HG03521 (cell line): ENCODE results near the gene SFTPB.
A peak's percentile ranks its signal among the peaks of the same experiment; 100 is the strongest.
"Not testable (repeated sequence)": the region's sequence is repeated elsewhere in the genome, so short reads cannot be mapped to it uniquely, and the experiment has no call there.

Source experiments
- ATAC-seq: cut with Tn5 transposase; IDR thresholded peaks from one replicate; pipeline ENCODE4 v1.9.1; 2021; ENCODE audit warnings: mild to moderate bottlenecking, moderate library complexity; ENCODE audit not compliant: unreplicated experiment

SFTPB gene

DNA sequence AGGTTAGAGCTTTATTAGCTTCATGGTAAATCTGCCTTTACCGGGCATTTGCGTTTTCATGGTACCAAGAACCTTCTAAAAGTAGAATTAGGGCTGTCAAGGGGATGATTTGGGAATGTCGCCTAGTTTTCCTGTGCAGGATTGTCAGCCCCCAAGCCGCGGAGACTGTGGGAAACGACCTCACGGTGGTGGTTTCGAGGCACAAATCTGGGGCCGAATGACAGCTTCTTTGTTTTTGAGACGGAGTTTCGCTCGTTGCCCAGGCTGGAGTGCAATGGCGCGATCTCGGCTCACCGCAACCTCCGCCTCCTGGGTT, 52.6 kb downstream of the SFTPB start:
- ATAC-seq = no peak

DNA sequence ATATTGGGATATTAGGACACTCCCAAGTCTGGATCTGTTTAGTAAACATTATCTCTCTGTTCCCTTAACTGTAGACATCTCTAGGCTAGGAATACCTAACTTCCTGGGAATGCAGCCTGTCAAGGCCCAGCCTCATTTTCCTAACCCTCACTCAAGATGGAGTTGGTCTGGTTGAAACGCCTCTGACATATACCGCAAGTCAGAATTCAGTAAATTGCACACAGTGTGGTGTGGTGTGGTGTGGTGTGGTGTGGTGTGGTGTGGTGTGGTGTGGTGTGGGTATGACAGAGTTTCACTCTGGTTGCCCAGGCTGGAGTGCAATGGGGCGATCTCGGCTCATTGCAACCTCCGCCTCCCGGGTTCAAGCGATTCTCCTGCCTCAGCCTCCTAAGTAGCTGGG, 53.2 kb downstream of the SFTPB start:
- ATAC-seq = not testable (repeated sequence)

DNA sequence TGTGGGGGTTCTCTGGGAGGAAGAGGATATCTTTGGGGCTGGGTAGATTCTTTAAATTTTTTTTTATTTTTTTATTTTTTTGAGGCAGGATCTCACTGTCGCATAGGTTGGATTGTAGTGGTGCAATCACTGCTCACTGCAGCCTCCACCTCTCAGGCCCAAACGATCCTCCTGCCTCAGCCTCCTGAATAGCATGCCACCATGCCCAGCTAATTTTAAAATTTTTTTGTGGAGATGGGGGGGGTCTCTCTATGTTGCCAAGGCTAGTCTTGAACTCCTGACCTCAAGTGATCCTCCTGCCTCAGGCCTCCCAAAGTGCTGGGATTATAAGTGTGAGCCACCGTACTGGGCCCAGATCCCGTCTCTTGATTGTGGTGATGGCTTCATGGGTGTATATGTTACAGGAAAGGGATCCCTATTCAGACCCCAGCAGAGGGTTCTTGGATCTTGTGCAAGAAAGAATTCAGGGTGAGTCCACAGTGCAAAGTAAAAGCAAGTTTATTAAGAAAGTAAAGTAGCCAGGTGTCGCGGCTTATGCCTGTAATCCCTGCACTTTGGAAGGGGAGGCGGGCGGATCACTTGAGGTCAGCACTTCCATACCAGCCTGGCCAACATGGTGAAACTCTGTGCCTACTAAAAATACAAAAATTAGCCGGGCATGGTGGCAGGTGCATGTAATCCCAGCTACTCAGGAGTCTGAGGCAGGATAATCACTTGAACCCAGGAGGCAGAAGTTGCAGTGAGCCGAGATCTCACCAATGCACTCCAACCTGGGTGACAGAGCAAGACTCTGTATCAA, 54.1 kb downstream of the SFTPB start:
- no peak for ATAC-seq

DNA sequence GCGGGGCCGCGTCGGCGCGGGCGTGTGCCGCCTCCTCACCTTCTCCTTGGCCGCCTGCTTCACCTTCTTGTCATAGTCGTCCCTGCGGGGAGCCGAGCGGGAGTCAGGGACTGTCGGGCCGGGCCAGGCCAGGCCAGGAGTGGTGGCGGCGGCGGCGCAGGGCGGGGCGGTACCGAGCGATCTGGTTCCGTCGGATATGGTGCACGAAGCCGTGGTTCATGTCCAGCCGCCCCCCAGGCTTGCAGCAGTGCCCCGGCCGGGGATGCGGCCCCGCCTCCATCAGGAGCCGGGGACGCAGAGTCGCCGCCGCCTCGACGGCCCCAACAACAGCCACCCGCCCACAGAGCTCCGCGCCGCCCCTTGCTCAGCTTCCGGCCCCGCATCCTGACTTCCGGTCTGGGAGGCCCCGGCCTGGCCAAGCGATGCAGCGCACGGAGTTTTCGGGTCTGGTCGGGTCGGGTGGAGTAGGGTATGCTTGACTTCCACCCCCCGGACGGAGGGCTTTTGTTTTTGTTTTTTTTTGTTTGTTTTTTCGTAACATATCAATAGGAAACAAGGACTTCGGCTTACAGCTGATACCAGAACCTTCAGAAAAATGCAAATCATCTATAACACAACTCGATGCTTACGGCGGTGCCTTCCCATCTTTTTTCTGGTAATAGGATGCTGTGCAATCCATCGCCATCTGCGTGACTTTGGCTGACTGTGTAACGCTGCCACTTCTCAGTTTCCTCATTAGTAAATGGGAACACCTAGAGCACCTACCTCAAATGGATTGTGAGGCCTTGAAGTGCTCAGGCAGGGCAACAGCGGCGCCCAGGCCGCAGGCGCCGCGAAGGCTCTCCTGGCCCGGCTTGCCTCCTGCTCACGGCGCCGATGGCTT, 56.1 kb downstream of the SFTPB start, which contains the start of gene C2orf68:
TSS of gene C2orf68 (minus strand) at position 362 of the 883 bp plus-strand sequence. CDS start at position 280, 82 bp downstream.
- peak; percentile 62 for ATAC-seq

DNA sequence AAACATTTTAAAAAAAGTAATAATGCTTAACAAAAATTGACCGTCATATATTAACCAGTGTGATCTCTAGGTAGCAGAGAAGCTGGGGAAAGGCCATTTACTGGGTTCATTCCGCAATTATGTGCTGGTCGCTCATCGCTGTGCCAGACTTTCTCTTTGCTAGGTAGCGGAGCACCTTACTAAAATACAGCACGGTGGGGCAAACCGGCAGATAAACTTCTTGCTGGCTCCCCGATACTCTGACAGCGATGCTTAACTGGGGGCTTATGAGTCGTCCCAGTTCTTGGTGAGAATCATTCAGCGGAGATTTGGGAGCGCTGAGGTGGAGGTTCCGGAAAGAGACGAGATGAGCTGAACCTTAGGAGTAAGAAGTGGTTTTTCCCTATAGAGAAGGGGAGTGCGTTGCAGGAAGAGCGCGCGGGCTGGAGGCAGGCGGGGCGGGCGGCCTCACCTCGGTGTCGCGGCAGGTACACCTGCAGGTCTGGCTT, 56.7 kb downstream of the SFTPB start:
- peak; percentile 16 for ATAC-seq
